Smooth muscle cell (in vitro differentiated cells): ENCODE results near the gene PIGQ. TPM values are rescaled to one million over a fixed set of nuclear protein-coding genes. Genes with fewer than 3 reads are reported as not detected.
A peak's percentile ranks its signal among the peaks of the same experiment; 100 is the strongest.

Experiments used
- DNase-seq: peaks from one replicate; lab custom pipeline; 2025; ENCODE audit not compliant: unreplicated experiment; lab: John Stamatoyannopoulos, UW
- H2AFZ ChIP-seq: fragments of 200-600 bp; sonication (generic); 2 replicates; pipeline ENCODE4 v1.6.0; 2016; ENCODE audit warnings: antibody characterized with exemption, low read depth, mild to moderate bottlenecking
- H3F3A ChIP-seq: fragments of 200-600 bp; sonication (generic); 2 replicates; pipeline ENCODE4 v1.6.0; 2017; ENCODE audit warnings: antibody characterized with exemption, low read depth
- H3K27ac ChIP-seq: fragments of 200-600 bp; sonication (generic); 2 replicates; pipeline ENCODE4 v1.5.1; 2016; ENCODE audit warnings: low read depth, mild to moderate bottlenecking
- H3K27me3 ChIP-seq: fragments of 200-600 bp; sonication (generic); 2 replicates; pipeline ENCODE4 v1.6.1; 2016; ENCODE audit warnings: low read depth, mild to moderate bottlenecking
- H3K36me3 ChIP-seq: fragments of 200-600 bp; sonication (generic); 2 replicates; pipeline ENCODE4 v1.5.1; 2016; ENCODE audit warnings: low read depth
- H3K4me1 ChIP-seq: fragments of 200-600 bp; sonication (generic); 2 replicates; pipeline ENCODE4 v1.5.1; 2016; ENCODE audit warnings: low read depth
- H3K4me2 ChIP-seq: fragments of 200-600 bp; sonication (generic); 2 replicates; pipeline ENCODE4 v1.6.0; 2016; ENCODE audit warnings: mild to moderate bottlenecking
- H3K4me3 ChIP-seq: fragments of 200-600 bp; sonication (generic); 2 replicates; pipeline ENCODE4 v1.5.1; 2016; ENCODE audit warnings: mild to moderate bottlenecking
- H3K79me2 ChIP-seq: fragments of 200-600 bp; sonication (generic); 2 replicates; pipeline ENCODE4 v1.6.0; 2016; ENCODE audit warnings: low read depth, mild to moderate bottlenecking
- H3K9ac ChIP-seq: fragments of 200-600 bp; sonication (generic); 2 replicates; pipeline ENCODE4 v1.6.0; 2016; ENCODE audit warnings: low read depth
- H3K9me3 ChIP-seq: fragments of 200-600 bp; sonication (generic); replicated peaks from 2 replicates; pipeline ENCODE4 v1.5.1; 2016; ENCODE audit warnings: low read depth
- H4K20me1 ChIP-seq: fragments of 200-600 bp; sonication (generic); 2 replicates; pipeline ENCODE4 v1.6.0; 2016; ENCODE audit warnings: low read depth
- CTCF ChIP-seq: fragments of 200-600 bp; sonication (generic); IDR thresholded peaks from 2 replicates; pipeline ENCODE4 v1.5.1; 2017; ENCODE audit warnings: borderline replicate concordance, mild to moderate bottlenecking, antibody characterized with exemption; ENCODE audit not compliant: insufficient read depth, poor library complexity, severe bottlenecking
- WGBS: methylation state at CpG from one replicate; pipeline ENCODE4 v1.1.7; 2016; ENCODE audit warnings: low lambda C conversion rate; 5-methylcytosine and 5-hydroxymethylcytosine counted together
- polyA plus RNA-seq: library from polyadenylated mRNA; unstranded; fragments of >200 nt; fragmentation: Nextera tagmentation; extraction: Ambion mirVana; gene quantifications from 2 replicates; pipeline ENCODE4 v1.2.1, GENCODE V29; 2016
- total RNA-seq: library from RNA; depleted of rRNA; stranded (reverse); fragments of >200 nt; gene quantifications from 2 replicates; pipeline ENCODE4 v1.2.3, GENCODE V29; 2014

The PIGQ gene
- total and polyA plus RNA-seq, 2 experiments from 2014 or later: 21.0 to 45.7 TPM

DNA sequence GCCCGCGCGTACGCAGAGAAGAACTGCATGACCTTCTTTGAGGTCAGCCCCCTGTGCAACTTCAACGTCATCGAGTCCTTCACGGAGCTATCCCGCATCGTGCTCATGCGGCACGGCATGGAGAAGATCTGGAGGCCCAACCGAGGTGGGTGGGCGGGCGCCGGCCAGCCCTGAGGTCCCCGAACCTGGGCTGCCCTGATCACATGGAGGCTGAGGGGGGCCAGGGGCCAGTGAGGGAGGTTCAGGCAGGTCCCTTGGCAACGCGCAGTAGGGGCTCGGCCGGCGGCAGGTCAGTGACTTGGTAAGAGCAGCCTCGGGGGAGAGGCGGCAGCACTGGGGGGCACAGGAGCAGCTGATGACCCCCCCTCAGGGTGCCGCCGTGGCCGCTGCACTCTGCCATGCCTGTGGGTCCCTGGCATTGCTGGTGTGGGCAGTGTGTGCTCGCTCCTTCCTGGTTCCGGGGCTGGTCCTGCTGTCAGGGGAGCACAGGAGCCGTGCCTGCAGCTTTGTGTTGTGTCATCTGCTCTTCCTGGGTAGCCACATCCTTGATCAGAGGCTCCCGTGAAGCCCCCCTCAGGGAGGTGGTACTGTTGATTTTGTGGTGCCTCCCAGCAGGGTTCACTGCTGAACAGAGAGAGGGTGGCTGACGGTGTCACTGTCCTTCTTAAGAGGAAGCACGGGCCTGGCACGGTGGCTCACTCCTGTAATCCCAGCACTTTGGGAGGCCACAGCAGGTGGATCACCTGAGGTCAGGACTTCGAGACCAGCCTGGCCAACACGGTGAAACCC lies 56.4 kb downstream of the PIGQ start:
- H3K4me1 ChIP-seq: peaks cover 28% of the 10 kb centered on the region
- no peaks in the 10 kb centered on the region for H3K36me3 ChIP-seq
- no peak overlapping the region for H2AFZ ChIP-seq
- no peaks in the 10 kb centered on the region for H3K9me3 ChIP-seq
- no peak overlapping the region for H3K4me3 ChIP-seq
- no peaks in the 10 kb centered on the region for H3K27me3 ChIP-seq
- no peak for DNase-seq
- H3K4me2 ChIP-seq: peak overlapping the region; percentile 59
- TF ChIP-seq CTCF: no peak
- H4K20me1 ChIP-seq: peaks cover 9% of the 10 kb centered on the region
- WGBS: 98% methylated on average over 34 of the region's 35 CpGs
- peak overlapping the region; percentile 88 for H3K9ac ChIP-seq
- no peaks in the 10 kb centered on the region for H3K79me2 ChIP-seq
- peak overlapping the region; percentile 96 for H3K27ac ChIP-seq
- H3F3A ChIP-seq: peaks cover 8% of the 10 kb centered on the region

DNA sequence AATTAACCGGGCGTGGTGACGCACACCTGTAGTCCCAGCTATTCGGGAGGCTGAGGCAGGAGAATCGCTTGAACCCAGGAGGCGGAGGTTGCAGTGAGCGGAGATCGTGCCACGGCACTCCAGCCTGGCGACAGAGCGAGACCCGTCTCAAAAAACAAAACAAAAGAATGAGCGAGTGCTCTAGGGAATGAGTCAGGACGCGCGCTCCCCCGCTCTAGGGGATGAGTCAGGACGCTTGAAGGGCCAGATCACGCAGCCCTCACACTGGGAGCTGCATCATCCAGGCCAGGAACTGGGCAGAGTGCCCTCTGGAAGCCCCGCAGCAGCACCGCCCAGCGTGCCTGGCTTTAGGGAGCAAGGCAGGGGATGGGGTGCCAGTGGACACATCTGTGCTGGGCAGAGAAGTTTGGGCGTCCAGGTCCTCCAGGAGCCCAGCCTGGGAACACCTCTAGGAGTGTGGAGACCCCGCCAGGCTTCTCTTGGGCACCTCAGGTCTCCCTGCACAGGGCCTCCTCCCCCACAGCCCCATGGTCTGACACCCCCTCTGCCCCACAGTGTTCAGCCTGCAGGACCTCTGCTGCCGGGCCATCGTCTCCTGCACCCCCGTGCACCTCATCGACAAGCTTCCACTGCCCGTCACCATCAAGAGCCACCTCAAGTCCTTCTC lies 57.2 kb downstream of the PIGQ start:
- no peak for TF ChIP-seq CTCF

DNA sequence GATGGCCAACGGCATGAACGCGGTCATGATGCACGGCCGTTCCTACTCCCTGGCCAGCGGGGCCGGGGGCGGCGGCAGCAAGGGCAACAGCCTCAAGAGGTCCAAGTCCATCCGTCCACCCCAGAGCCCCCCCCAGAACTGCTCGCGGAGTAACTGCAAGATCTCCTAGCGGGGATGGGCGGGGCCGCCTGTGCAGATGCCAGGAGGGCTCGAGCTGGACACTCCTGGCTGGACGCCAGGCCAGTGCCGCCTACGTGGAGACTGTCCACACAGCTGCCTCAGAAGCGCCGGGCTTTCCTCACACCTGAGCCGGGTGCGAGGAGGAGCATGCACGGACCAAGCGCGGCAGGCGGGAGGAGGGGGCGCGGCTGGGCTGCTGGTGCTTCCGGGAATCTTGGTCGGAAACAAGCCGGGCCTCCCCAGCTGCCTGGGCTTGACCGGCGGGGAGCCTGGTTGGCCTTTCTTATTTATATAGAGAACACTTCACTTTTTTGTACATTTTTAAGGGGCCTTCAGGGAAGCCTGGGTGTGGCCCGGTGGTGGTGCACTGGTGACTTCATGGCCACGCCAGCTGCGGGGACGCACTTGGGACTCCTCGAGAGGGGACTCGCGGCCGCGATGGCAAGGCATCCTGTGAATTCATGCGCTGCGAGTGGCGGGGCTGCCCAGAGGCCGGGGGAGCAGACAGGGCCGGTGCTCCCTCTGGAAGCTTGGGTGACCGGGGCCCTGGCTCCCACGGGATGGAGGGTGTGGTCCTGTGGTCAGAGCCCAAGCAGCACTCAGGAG lies 57.9 kb downstream of the PIGQ start:
- Histone ChIP-seq H2AFZ (no peak overlapping the region), H3K36me3 (no peaks in the 10 kb centered on the region), H3K9me3 (no peaks in the 10 kb centered on the region), H3K79me2 (no peaks in the 10 kb centered on the region), H3F3A (peaks cover 8% of the 10 kb centered on the region), H3K4me3 (no peak overlapping the region), H3K27ac (peak overlapping the region; percentile 96), H3K4me1 (peaks cover 25% of the 10 kb centered on the region), H3K27me3 (no peaks in the 10 kb centered on the region), H3K4me2 (peak overlapping the region; percentile 59), H3K9ac (no peak overlapping the region), H4K20me1 (no peaks in the 10 kb centered on the region)
- DNase-seq: no peak
- 94% methylated on average over 50 of the region's 50 CpGs for WGBS
- no peak for TF ChIP-seq CTCF

More for the DNA sequence above, 57.2 kb downstream of the PIGQ start:
- H2AFZ ChIP-seq: no peak overlapping the region
- peak overlapping the region; percentile 88 for H3K9ac ChIP-seq
- peak overlapping the region; percentile 59 for H3K4me2 ChIP-seq
- H3K36me3 ChIP-seq: no peaks in the 10 kb centered on the region
- H3K4me3 ChIP-seq: no peak overlapping the region
- H3K4me1 ChIP-seq: peaks cover 27% of the 10 kb centered on the region
- H3K27me3 ChIP-seq: no peaks in the 10 kb centered on the region
- peak overlapping the region; percentile 96 for H3K27ac ChIP-seq
- H3K9me3 ChIP-seq: no peaks in the 10 kb centered on the region
- H4K20me1 ChIP-seq: peaks cover 1% of the 10 kb centered on the region
- peaks cover 8% of the 10 kb centered on the region for H3F3A ChIP-seq
- DNase-seq: peak; percentile 57
- no peaks in the 10 kb centered on the region for H3K79me2 ChIP-seq
- 51% methylated on average over 28 of the region's 29 CpGs for WGBS
